ENCODE measurements around the gene AATF. TPM values are rescaled to one million over a fixed set of nuclear protein-coding genes. Genes with fewer than 3 reads are reported as not detected.

The AATF gene
- total RNA-seq, 1 donor from 2014 or later: 86.1 TPM

DNA sequence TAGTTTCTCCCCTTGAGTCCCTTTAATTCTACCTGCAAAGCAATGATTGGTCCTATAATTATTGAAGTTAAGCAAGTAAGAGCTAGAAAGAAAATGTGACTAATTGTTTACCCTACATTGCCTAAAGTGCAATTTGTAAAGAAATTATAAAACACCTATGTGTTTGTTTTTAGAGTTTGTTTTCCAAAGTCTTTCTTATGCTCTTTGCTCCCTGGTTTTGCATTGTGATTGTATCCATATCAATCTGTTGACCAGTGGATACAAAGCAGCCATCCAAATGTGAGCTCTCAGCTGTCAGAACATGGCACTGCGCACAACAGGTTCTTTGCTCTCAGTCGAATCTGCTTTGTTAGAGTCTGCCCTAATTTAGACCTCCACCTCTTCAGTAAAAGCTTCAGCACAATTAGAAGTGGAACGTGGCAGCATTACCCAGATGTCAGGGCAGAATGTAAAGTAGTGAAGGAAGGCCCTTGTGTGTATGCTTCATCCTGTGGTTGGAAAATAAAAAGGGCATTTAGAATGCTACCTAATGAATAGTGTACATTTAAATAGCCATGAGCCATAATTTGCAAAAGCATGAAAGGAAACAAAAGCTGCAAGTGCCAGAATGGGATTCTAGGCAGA is 70.5 kb downstream of the AATF start:
- Mint-ChIP-seq H3K4me3 (no peak overlapping the region), H3K4me1 (no peaks in the 10 kb centered on the region), H3K36me3 (ENCODE audit: low read depth) (peaks cover 59% of the 10 kb centered on the region), H3K27me3 (no peaks in the 10 kb centered on the region), H3K27ac (no peak overlapping the region), H3K9me3 (no peaks in the 10 kb centered on the region)
- DNase-seq (no peak), ATAC-seq (ENCODE audit: low read depth) (no peak)
- POLR2A ChIA-PET: no interaction called here
- CTCF ChIA-PET: interaction anchor here (0.7 kb wide), 1 partner anchor 1541 kb away, joined by 5 read pairs; no protein-coding TSS in a partner anchor
- intact Hi-C loops (cut with micrococcal nuclease): no loop called here
- TF ChIP-seq, protein P1, sequence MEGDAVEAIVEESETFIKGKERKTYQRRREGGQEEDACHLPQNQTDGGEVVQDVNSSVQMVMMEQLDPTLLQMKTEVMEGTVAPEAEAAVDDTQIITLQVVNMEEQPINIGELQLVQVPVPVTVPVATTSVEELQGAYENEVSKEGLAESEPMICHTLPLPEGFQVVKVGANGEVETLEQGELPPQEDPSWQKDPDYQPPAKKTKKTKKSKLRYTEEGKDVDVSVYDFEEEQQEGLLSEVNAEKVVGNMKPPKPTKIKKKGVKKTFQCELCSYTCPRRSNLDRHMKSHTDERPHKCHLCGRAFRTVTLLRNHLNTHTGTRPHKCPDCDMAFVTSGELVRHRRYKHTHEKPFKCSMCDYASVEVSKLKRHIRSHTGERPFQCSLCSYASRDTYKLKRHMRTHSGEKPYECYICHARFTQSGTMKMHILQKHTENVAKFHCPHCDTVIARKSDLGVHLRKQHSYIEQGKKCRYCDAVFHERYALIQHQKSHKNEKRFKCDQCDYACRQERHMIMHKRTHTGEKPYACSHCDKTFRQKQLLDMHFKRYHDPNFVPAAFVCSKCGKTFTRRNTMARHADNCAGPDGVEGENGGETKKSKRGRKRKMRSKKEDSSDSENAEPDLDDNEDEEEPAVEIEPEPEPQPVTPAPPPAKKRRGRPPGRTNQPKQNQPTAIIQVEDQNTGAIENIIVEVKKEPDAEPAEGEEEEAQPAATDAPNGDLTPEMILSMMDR (IDR thresholded peaks at IDR 0.05): no peak

DNA sequence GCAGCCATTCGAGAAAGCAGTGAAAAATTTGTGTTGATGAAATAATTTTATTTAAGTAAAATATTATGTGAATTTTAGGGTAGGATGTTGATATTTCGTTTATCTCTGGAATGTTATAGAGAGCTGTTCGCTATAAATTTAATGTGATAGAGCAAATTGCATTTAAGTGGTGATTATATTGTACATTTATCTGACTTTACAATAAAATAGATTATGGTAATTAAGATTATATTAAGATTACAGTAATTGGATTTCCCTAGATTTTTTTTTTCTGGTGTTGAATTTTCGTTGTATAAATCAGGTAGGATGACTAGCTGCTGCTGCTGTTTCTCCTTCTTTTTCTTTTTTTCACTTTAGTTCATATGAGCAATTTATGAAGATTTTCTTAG is 71.0 kb downstream of the AATF start:
- peaks cover 60% of the 10 kb centered on the region for H3K36me3 Mint-ChIP-seq (ENCODE audit: low read depth)

DNA sequence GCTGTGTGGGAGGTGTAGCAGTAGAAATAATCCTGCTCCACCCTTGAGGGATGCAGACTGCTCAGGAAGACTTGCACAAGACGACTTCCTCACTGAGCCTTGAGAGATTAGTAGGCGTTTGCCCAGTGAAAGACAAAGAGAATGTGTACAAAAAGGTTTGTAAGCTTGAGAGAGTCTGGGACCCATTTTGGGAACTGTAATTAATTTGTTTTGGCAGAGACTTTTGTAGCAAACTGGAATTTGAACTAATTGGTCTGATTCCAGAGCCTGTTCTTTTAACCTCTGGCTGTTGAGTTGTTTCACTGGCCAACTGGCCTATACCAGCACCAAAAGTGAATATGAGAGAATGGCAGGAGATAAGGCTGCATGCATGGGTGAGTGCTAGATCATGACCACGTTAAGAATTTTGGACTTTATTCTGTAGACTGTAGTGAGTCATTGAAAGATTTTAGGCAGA is 75.5 kb downstream of the AATF start:
- intact Hi-C loops (cut with micrococcal nuclease): no loop called here
- H3K36me3 Mint-ChIP-seq (ENCODE audit: low read depth): peaks cover 58% of the 10 kb centered on the region
- no peak for ATAC-seq (ENCODE audit: low read depth)
- H3K4me1 Mint-ChIP-seq: no peaks in the 10 kb centered on the region
- H3K27ac Mint-ChIP-seq: no peak overlapping the region
- TF ChIP-seq, protein P1 (IDR thresholded peaks at IDR 0.05): no peak
- ChIA-PET POLR2A (no interaction called here), CTCF (no interaction called here)
- no peaks in the 10 kb centered on the region for H3K9me3 Mint-ChIP-seq
- H3K27me3 Mint-ChIP-seq: no peaks in the 10 kb centered on the region
- DNase-seq: no peak
- no peak overlapping the region for H3K4me3 Mint-ChIP-seq

More for the DNA sequence above, 71.0 kb downstream of the AATF start:
- Mint-ChIP-seq H3K9me3 (no peaks in the 10 kb centered on the region), H3K4me1 (no peaks in the 10 kb centered on the region), H3K27me3 (no peaks in the 10 kb centered on the region), H3K27ac (no peak overlapping the region), H3K4me3 (no peak overlapping the region)
- DNase-seq: no peak
- ChIA-PET CTCF (interaction anchor here (0.7 kb wide), 1 partner anchor 1540 kb away, joined by 5 read pairs; no protein-coding TSS in a partner anchor), POLR2A (no interaction called here)
- no peak for ATAC-seq (ENCODE audit: low read depth)
- intact Hi-C loops (cut with micrococcal nuclease): no loop called here
- TF ChIP-seq, protein P1 (IDR thresholded peaks at IDR 0.05): no peak

DNA sequence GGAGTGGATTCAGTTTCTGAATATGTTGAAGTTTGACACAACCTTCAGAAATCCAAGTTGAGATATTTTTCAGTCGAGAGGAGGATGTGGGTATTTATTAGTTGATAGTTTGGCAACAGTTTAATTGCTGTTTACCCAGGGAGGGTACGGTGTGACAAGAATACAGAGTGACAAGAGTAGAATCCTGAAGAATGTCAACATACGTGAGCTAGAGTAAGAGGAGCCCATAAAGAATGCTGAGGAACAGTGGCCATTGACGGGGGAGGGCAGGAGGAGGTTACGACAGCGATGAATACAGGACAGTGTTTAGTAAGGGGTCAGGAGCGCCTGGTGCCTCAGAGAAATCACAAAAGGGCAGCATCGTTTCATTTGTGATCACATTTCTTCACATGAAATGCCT is 76.5 kb downstream of the AATF start:
- intact Hi-C loops (cut with micrococcal nuclease): no loop called here
- TF ChIP-seq, protein P1 (IDR thresholded peaks at IDR 0.05): no peak
- POLR2A ChIA-PET: no interaction called here
- ATAC-seq (ENCODE audit: low read depth) (no peak), DNase-seq (no peak)
- no peaks in the 10 kb centered on the region for H3K9me3 Mint-ChIP-seq
- CTCF ChIA-PET: no interaction called here
- peaks cover 52% of the 10 kb centered on the region for H3K36me3 Mint-ChIP-seq (ENCODE audit: low read depth)
- H3K4me1 Mint-ChIP-seq: no peaks in the 10 kb centered on the region
- no peak overlapping the region for H3K4me3 Mint-ChIP-seq
- no peak overlapping the region for H3K27ac Mint-ChIP-seq
- H3K27me3 Mint-ChIP-seq: no peaks in the 10 kb centered on the region

DNA sequence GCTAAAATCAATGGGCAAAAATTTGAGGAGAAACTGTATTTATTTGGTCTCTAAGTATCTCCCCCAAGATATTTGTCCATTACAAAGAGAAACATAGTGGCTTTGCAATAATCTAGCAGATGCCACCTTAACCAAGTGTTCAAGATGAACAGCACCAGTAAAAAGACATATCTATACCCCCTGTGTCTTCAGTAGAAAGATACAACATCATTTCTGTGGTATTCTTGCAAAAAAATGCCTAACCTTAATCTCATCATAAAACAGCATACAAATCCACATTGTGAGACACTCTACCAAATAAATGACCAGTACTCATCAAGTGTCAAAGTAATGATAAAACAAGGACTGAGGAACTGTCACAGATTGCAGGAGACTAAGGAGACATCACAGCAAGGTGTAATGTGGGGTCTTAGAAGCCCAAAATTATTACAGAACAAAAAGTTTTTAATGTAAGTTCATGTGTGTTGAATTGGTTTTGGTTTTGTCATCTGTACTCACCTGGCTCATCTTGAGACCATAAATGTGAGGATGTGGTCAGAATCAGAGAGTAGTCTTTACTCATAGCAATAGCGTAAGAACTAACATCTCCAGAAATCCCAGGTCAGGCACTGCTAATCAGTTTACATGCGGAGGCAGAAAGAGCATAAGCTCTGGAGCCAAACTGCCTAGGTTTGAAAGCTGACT is 77.2 kb downstream of the AATF start:
- ChIA-PET POLR2A (no interaction called here), CTCF (no interaction called here)
- TF ChIP-seq, protein P1 (IDR thresholded peaks at IDR 0.05): no peak
- no peak for DNase-seq
- Mint-ChIP-seq H3K36me3 (ENCODE audit: low read depth) (peaks cover 49% of the 10 kb centered on the region), H3K4me1 (no peaks in the 10 kb centered on the region), H3K9me3 (no peaks in the 10 kb centered on the region), H3K27me3 (no peaks in the 10 kb centered on the region), H3K27ac (no peak overlapping the region), H3K4me3 (no peak overlapping the region)
- intact Hi-C loops (cut with micrococcal nuclease): no loop called here
- no peak for ATAC-seq (ENCODE audit: low read depth)
